PFSK-1 (cell line): ENCODE results near the gene ANKZF1.

Experiments
- FOXP2 ChIP-seq: optimal IDR thresholded peaks from 2 replicates; pipeline ENCODE3; 2011; ENCODE audit warnings: borderline replicate concordance, control low read depth, inconsistent platforms; ENCODE audit not compliant: insufficient read depth; ENCODE audit errors: extremely low read length, extremely low read depth
- POLR2AphosphoS5 ChIP-seq: IDR thresholded peaks from 2 replicates; pipeline ENCODE4 v1.6.1; 2012; ENCODE audit warnings: low read depth, mild to moderate bottlenecking, control low read depth, low read length, moderate library complexity
- REST ChIP-seq, 2 experiments: IDR thresholded peaks; 2 replicates each; pipeline versions ENCODE4 v1.6.1 to v1.8.0; 2011 to 2012; ENCODE audit warnings: low read depth in 2 of 2, low read length in 2 of 2, control low read depth in 1 of 2, inconsistent platforms in 1 of 2, mild to moderate bottlenecking in 1 of 2, moderate library complexity in 1 of 2; ENCODE audit not compliant: insufficient read depth in 1 of 2
- SIN3A ChIP-seq: IDR thresholded peaks from 2 replicates; pipeline ENCODE4 v1.6.1; 2012; ENCODE audit warnings: mild to moderate bottlenecking, low read length, moderate library complexity, borderline replicate concordance; ENCODE audit not compliant: insufficient read depth
- TAF1 ChIP-seq: IDR thresholded peaks from 2 replicates; pipeline ENCODE4 v1.6.1; 2012; ENCODE audit warnings: low read length, control low read depth, borderline replicate concordance; ENCODE audit not compliant: insufficient read depth

The ANKZF1 gene

GRCh38 chr2:219215871-219216534 lies 13.6 kb upstream of the ANKZF1 start:
- TF ChIP-seq REST (IDR thresholded peaks at IDR 0.05; ENCODE audit: insufficient read depth in 1 of 2, low read depth in 2 of 2, low read length in 2 of 2) (no peak), FOXP2 (no peak), SIN3A (no peak), TAF1 (no peak), POLR2AphosphoS5 (no peak)

GRCh38 chr2:219216535-219216915 lies 13.1 kb upstream of the ANKZF1 start:
- TF ChIP-seq POLR2AphosphoS5 (no peak), REST (IDR thresholded peaks at IDR 0.05; ENCODE audit: insufficient read depth in 1 of 2, low read depth in 2 of 2, low read length in 2 of 2) (no peak), FOXP2 (no peak), SIN3A (no peak), TAF1 (no peak)

GRCh38 chr2:219218217-219218731 lies 11.3 kb upstream of the ANKZF1 start:
- TF ChIP-seq SIN3A (no peak; the same call in 1 of the 2 replicates), REST (IDR thresholded peaks at IDR 0.05; ENCODE audit: insufficient read depth in 1 of 2, low read depth in 2 of 2, low read length in 2 of 2) (peak; percentile 78 to 88), POLR2AphosphoS5 (no peak), FOXP2 (no peak)

- TF ChIP-seq POLR2AphosphoS5: peak; percentile 90
- peak; percentile 64 for TF ChIP-seq FOXP2
- TF ChIP-seq REST (IDR thresholded peaks at IDR 0.05; ENCODE audit: insufficient read depth in 1 of 2, low read depth in 2 of 2, low read length in 2 of 2): no peak
- TF ChIP-seq TAF1: peak; percentile 66; the same call in 1 of the 2 replicates
- TF ChIP-seq SIN3A: peak; percentile 4; the same call in 1 of the 2 replicates
These were observed 10.6 kb upstream of the ANKZF1 start, which contains the start of gene ABCB6 for GRCh38 chr2:219218732-219219701. TSS of gene ABCB6 (minus strand) at chr2:219218958. CDS start at chr2:219218673, 285 bp downstream.
